ENCODE results near the gene YOD1.

GRCh38 chr1:207049514-207049913 lies 1.5 kb downstream of the YOD1 start:
- TF ChIP-seq, protein P1, sequence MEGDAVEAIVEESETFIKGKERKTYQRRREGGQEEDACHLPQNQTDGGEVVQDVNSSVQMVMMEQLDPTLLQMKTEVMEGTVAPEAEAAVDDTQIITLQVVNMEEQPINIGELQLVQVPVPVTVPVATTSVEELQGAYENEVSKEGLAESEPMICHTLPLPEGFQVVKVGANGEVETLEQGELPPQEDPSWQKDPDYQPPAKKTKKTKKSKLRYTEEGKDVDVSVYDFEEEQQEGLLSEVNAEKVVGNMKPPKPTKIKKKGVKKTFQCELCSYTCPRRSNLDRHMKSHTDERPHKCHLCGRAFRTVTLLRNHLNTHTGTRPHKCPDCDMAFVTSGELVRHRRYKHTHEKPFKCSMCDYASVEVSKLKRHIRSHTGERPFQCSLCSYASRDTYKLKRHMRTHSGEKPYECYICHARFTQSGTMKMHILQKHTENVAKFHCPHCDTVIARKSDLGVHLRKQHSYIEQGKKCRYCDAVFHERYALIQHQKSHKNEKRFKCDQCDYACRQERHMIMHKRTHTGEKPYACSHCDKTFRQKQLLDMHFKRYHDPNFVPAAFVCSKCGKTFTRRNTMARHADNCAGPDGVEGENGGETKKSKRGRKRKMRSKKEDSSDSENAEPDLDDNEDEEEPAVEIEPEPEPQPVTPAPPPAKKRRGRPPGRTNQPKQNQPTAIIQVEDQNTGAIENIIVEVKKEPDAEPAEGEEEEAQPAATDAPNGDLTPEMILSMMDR (IDR thresholded peaks at IDR 0.05) = no peak
- no peak for TF ChIP-seq POLR2AphosphoS5 (IDR thresholded peaks at IDR 0.05)

Measured in upper lobe of left lung (tissue), 4 donors.